Stimulated activated CD4-positive, alpha-beta T cell treated with anti-CD3 and anti-CD28 coated beads, Interleukin-12 subunit alpha, Interleukin-12 subunit beta, amount 100 ng/mL, for 48 hours (primary cell): ENCODE results near the gene SLIT3.

ENCODE experiments used
- DNase-seq, 3 donors: peaks; one replicate each; pipeline ENCODE4 v3.0.0-alpha.2; 2020; ENCODE audit warnings: low read depth in 2 of 3, low spot score in 1 of 3

The SLIT3 gene

DNA sequence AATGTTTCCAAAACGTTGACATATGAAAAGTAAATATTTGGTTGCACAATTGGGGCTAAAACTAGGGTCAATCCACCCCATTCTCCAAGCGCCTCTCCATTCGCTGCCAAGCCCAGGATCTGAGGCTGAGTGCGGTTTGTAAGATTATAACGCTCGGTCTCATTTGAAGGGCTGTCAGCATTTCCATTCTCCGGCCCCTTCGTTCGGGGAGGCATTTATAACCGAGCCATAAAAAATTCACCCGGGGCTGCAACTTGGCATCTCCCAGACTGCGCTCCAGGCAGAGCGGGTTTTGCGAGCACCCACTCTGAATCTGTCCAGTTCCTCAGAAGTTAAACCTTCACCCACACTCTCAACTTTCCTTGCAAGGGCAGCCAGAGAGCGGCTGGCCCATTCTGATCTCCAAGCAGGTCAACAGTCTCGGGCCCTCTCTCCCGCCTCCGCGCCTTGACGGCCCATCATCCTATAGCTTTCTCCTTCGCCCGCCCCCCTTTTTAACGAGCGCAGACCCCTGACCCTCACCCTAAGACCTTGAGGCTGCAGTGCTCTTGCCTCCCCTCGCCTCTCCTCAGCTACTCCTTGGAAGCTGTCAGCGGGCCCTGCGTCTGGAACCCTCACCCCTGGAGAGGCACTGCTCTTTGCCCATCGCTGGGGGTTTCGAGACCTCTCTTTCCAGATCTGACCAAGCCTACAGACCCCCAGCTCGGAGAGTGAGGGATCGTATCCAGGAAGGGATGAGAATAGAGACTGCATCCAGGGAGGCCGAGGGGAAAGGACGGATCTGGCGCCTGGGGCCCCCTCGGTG is 1.1 kb downstream of the SLIT3 start:
- DNase-seq: no peak

DNA sequence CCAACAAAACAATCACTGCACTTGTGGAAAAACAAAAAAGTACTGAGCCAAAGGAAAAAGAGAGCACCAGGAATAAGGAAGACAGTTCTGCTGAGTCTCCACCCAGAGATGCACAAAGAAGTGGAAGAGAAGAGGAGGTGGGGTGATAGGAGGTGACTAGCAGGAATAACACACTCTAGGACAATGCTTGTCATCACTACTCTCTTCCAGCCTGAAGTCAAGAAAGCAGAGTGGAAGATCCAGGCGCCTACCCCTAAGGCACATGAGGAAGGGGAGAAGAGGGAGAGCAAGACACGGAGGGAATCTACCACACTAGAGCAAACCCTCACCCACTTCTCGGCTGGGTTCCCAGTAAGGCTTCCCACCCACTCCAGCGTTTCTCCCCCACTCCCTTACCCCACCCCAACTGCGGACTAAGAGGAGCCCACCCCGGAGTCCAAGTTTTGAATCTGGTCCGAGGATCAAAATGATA is 1.7 kb downstream of the SLIT3 start:
- no peak for DNase-seq

DNA sequence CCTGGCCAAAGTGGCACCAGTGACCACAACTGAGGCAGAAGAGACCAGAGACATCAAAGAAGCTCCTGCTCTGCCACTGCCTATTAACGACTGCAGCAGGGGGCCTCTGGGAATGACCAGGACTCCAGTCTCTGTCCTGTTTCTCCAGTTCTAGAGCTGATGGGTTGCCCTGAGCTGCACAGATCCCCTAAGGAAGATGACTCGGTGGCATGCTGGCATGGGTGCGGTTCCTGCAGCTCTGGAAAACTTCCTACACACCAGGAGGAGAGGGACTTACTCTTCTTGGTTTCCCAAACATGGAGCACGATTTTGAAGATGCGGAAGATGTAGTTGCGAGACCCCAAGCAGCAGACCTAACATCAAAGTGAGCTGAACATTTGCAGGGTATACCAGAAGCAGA is 2.7 kb downstream of the SLIT3 start:
- no peak for DNase-seq

- no peak for DNase-seq
Observed at GRCh38 chr5:169296419-169297143, 4.4 kb downstream of the SLIT3 start.

DNA sequence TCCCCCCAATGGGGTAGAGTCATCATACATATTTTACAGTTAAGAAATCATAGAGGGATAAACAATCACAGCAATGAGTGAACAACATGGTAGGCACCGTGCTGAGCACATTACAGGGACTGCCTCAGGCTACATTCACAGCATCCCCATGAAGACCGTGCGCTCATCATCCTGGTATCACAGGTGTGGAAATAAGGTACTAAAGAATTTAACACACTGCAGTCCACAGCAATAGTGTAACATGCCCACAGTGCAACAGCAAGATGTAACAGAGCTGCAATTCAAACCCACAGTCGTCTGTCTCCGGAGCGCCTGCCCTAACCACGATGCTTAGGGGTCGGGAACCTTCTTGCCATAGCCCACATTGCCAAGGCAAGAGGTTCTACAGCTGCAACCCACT is 5.6 kb downstream of the SLIT3 start:
- DNase-seq: no peak

GRCh38 chr5:169294621-169295020 is 6.3 kb downstream of the SLIT3 start:
- no peak for DNase-seq

DNA sequence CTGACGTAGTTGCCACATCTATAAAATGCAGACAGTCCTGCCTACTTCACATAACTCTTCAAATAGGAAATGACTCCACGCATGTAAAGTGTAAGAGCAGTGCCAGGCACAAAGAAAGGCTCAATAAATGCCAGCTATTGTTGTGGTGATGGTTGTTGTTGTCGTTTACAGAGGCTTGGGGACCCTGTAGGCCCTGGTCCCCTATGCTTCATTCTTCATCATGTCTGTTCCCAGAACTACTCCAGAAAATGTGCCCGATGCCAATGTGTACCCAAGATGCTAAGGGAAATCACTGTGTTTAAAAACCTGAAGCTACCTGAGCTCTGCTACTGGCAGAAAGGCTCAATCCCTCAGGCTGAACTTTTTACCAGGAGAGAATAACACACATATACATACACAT is 9.1 kb downstream of the SLIT3 start:
- DNase-seq: no peak

DNA sequence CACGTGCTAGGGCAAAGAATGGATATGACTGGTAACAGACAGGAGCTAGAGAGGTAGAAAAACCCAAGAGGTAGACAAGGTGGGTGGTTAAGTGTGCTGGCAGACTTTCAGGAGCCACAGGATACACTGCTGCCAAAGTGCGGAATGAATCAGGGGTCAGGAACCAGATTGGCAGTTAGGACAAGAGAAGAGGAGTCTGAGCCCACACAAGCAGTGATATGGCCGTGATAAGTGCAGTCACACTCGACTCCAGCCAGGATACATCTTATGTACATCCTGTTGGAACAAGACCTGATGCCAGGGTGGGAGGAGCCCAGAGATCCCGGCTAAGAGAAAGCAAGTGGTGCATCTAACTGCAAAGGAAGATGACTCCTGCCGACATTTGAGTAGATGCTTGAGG is 10.0 kb downstream of the SLIT3 start:
- DNase-seq: no peak

DNA sequence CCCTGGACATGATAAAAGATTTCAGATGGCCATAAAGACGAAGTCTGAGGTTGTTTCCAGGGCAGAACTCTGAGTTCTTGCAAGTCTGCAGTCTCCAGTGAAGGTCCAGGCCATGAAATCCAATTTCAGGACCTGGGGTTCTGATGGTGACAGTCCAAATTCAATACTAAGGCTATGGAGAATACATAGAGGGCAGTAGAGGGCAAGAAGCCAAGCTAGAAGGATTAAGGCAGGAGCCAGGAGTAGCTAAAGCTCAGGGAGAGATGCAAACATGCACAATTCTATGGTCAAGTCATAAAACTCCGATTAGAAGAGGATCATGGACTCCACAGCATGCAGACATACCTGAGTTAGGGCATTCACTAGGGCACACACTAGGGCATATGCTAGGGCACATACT is 11.4 kb downstream of the SLIT3 start:
- no peak for DNase-seq

DNA sequence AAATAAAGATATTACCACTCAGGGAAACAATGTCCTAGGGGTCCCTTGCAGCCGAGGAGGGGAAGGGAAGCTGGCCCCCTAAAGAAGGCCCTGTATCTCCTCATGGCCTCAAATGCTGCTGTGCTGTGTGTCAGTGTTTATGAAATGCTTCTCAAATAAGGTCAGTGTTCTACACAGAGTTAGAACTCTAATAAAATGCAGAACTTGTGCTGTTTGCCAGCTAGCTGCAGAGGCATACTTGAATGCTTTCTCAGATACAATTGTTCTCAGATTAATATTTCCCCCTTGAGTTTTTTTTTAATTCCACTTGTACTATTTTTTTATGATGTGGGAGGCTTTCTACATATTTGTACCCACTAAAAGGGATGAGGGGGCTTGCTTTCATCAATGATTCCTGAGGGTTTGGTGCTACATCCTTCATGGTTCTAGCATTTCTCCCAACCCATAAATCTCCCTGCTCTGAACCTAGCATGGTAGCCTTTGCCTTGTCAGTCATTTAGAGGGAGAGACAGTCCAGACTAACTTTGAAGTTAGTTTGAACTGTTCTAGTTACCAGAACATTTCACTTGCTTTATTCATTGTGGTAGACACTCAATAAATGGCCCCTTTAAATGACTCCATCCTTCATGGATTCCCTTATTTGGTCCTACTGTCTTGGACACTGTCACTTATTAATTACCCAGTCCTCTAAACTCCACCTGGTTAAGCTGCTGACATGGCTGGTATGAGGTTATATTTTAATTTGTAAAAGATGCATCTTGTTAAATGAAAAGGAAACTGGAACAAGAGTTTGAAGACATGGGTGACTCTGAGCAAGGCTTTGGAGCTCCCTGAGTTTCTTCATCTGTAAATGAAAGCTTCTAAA is 12.6 kb downstream of the SLIT3 start:
- no peak for DNase-seq

DNA sequence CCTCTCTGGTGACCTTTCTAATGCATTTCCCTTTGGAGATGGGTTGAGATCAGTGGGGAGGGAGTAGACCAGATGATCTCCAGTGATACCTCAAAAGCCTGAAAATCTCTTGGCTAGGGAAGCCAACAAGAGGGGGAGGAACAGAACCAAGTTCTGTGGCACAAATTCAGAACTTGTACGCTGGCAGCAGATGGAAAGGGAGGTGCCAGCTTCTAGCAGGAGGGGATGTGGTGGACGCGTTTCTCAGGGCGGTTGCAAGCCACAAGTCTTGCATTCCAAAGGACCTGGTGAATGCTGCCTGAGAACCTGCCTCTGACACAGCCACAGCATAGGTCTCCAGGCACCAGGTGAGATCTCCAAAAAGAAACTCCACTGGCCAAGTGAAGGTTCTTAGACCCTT is 13.4 kb downstream of the SLIT3 start:
- no peak for DNase-seq

DNA sequence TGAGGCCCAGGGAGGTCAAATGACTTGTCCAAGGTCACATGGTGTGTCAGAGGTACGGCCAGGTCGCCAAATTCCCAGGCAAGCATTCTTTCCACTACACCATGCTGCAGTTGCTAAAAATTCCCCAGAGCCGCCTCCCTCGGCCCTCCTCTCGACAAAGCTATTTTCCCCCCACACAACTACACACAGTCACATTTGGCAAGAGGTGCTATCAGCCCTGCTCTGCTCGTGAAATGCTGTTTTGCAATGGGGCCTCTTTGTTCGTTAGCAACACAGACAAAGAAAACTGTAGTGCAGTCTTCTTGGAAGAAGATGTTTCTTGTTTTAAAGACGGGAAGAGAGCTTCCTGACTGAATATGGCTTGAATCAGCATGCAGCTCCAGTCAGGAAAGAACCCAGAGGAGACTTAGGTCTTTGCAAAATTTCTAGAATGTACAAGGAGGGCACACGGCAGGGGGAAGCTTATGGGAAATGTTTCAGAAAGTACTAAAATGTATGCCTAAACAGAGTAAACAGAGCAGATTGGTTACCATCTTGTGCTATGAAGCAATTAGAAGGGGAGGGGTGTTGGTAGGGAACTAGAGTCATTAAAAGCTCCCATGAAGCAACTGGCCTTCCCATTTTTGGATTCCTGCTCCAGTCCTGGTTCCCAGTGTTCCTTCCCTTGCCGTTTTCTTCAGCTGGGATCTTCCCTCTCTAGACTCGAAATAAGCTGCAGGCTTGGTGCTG is 14.2 kb downstream of the SLIT3 start:
- no peak for DNase-seq

- DNase-seq: no peak
Observed at GRCh38 chr5:169283887-169284286, 17.1 kb downstream of the SLIT3 start.

- no peak for DNase-seq
Observed at GRCh38 chr5:169281625-169282024, 19.3 kb downstream of the SLIT3 start.

DNA sequence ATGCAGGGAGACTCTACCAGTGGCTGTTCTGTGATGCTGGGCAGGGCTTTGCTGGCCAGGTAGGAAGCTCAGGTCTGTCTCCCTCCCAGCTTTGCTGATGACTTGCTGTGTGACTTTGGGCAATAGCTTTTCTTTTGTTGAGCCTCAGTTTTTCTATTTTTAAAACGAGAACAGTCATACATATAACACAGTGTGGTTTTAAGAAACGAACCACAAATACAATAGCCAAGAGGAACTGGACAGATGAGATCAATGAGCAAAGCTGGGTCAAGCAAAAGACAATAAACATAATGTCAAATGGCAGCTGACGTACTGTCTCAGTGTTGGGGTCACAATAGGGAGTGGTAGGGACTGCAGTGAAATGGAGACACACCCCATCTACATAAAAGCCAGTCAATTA is 20.2 kb downstream of the SLIT3 start:
- no peak for DNase-seq

GRCh38 chr5:169280286-169280685 is 20.7 kb downstream of the SLIT3 start:
- no peak for DNase-seq

- DNase-seq: no peak
Observed at GRCh38 chr5:169279125-169279524, 21.8 kb downstream of the SLIT3 start.

DNA sequence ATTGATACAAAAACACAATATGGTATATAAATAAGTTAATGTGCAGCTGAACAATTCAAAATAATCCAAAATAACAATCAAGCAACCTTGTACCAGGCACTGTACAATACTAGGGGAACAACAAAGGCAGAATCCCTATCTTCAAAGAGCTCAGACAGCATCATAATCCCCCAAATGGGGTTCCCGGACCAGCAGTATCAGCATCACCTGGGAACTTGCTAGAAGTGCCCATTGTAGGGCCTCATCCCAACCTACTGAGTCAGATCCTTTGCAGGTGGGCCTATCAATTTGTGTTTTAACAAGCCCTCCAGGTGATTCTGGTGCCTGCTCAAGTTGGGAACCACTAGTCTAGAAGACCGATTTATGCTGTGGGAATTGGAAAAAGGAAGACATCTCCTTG is 27.1 kb downstream of the SLIT3 start:
- no peak for DNase-seq

- no peak for DNase-seq
Observed at GRCh38 chr5:169273451-169273850, 27.5 kb downstream of the SLIT3 start.

DNA sequence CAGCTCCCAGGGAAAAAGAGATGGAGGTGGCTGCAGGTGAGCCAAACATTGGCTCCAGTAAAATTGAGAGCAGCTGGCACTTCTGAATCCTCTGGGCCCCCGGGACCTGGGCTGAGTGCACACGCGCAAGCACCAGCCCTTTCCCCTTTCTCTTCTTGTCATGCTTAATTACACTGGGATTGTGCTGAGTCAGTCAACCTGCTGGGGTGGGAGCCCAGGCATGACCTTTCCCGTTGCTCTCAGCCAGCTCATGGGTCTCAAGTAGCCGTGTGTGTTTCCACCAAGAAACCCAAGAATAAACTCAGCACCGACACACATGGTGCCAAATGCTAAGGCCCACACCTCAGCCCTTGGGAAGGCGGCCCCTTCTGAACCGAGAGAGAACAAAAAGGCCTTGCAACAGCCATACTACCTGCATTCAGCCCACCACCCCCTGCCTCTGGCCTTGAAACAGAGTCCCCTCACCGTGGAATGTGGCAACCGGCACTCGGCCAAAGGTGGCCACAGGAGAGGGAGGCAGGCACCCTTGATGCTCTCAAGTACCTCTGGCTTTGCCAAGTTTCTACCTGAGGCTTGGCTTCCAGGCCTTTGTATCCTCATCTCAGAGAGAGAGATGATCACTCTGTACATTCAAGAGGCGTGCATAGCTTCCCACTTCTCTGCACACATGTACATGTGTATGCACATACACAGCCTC is 28.1 kb downstream of the SLIT3 start:
- DNase-seq: no peak
